CD4-positive, alpha-beta memory T cell (primary cell): ENCODE results near the gene GP1BA. TPM values are rescaled to one million over a fixed set of nuclear protein-coding genes. Genes with fewer than 3 reads are reported as not detected.

Experiments
- CTCF ChIA-PET: fragments of 350-600 bp; sonication (Branson Sonifier 250); formaldehyde crosslinking; loops from one replicate; lab custom pipeline; 2021; ENCODE audit warnings: inconsistent platforms; ENCODE audit not compliant: partially characterized antibody; lab: Charles Lee
- POLR2A ChIA-PET: fragments of 350-600 bp; sonication (Branson Sonifier 250); formaldehyde crosslinking; loops from one replicate; lab custom pipeline; 2021; ENCODE audit not compliant: partially characterized antibody; lab: Charles Lee
- DNase-seq, 5 donors: peaks; one replicate each; pipeline versions ENCODE4 v3.0.0 to v3.0.0-alpha.2; 2020 to 2022; ENCODE audit warnings: mixed read lengths in 1 of 5
- H3K27ac ChIP-seq: one replicate; pipeline ENCODE4 v1.7.0; 2013; ENCODE audit warnings: low read depth, low read length
- H3K27me3 ChIP-seq: 2 replicates; pipeline ENCODE4 v1.7.0; 2013; ENCODE audit warnings: mild to moderate bottlenecking, low read length, moderate library complexity; ENCODE audit not compliant: insufficient read depth
- H3K36me3 ChIP-seq: 2 replicates; pipeline ENCODE4 v1.7.0; 2013; ENCODE audit warnings: mild to moderate bottlenecking, low read length, moderate library complexity; ENCODE audit not compliant: insufficient read depth
- H3K4me1 ChIP-seq: 2 replicates; pipeline ENCODE4 v1.7.0; 2013; ENCODE audit warnings: mild to moderate bottlenecking, low read length, moderate library complexity; ENCODE audit not compliant: insufficient read depth
- H3K4me3 ChIP-seq, 2 donors: one replicate each; pipeline ENCODE4 v1.7.0; 2013; ENCODE audit warnings: low read length in 2 of 2, mild to moderate bottlenecking in 1 of 2
- H3K9me3 ChIP-seq, 2 donors: one replicate each; pipeline ENCODE4 v1.7.0; 2013; ENCODE audit warnings: low read length in 2 of 2, control low read depth in 1 of 2; ENCODE audit not compliant: control insufficient read depth in 1 of 2
- H3K27ac Mint-ChIP-seq, 7 donors: one replicate each; pipeline ENCODE4 v1.8.0; 2020 to 2021; ENCODE audit warnings: mixed read lengths in 7 of 7, mild to moderate bottlenecking in 6 of 7, inconsistent platforms in 3 of 7, moderate library complexity in 3 of 7
- H3K27me3 Mint-ChIP-seq, 2 donors: one replicate each; pipeline ENCODE4 v1.8.0; 2020 to 2021; ENCODE audit warnings: mixed read lengths in 2 of 2
- H3K36me3 Mint-ChIP-seq, 2 donors: one replicate each; pipeline ENCODE4 v1.8.0; 2020 to 2021; ENCODE audit warnings: mixed read lengths in 2 of 2, inconsistent platforms in 1 of 2, mild to moderate bottlenecking in 1 of 2
- H3K4me1 Mint-ChIP-seq, 4 donors: one replicate each; pipeline ENCODE4 v1.8.0; 2020 to 2021; ENCODE audit warnings: mixed read lengths in 4 of 4, mild to moderate bottlenecking in 1 of 4
- H3K4me3 Mint-ChIP-seq, 8 donors: one replicate each; pipeline ENCODE4 v1.8.0; 2020 to 2021; ENCODE audit warnings: mixed read lengths in 8 of 8, mild to moderate bottlenecking in 7 of 8, moderate library complexity in 6 of 8, inconsistent platforms in 3 of 8
- H3K9me3 Mint-ChIP-seq, 8 donors: one replicate each; pipeline ENCODE4 v1.8.0; 2020 to 2021; ENCODE audit warnings: mixed read lengths in 8 of 8, mild to moderate bottlenecking in 5 of 8, inconsistent platforms in 3 of 8, moderate library complexity in 1 of 8
- intact Hi-C: fragments of 100-400 bp; cut with micrococcal nuclease; formaldehyde crosslinking; loops from one replicate; pipeline ENCODE4 v1.15.1; 2023
- polyA plus RNA-seq, 2 donors: library from polyadenylated mRNA; unstranded; fragments of 300-500 nt; fragmentation: Illumina TruSeq; gene quantifications; one replicate each; pipeline ENCODE4 v1.2.3, GENCODE V29; 2021
- total RNA-seq, 2 experiments: library from RNA; stranded (reverse); gene quantifications; one replicate each; pipeline ENCODE4 v1.2.3, GENCODE V29; 2021

GP1BA gene
- total and polyA plus RNA-seq, 4 experiments from 2014 or later: not detected

DNA sequence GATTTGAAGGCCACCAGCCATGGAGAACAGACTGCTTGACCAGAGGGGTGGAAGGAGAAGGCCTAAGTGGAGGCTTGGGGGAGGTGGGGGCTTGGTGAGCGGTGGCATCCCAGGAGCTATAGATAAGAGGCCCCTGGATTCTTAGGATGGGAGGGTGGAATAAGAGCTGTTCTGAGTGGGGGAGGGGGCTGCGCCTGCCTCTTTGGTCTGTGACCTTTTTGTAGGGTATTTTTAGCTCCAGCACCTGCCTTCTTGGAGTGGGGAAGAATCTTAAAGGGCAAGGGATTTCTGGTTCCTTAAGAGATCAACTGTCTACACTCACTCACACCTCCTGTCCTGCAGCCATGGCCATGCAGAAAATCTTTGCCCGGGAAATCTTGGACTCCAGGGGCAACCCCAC is 19.4 kb downstream of the GP1BA start:
- intact Hi-C loops: no loop called here
- DNase-seq: no peak
- Mint-ChIP-seq H3K36me3 (peaks cover 9 to 16% of the 10 kb centered on the region in 2 donors), H3K9me3 (peaks cover 0 to 2% (median 0%) of the 10 kb centered on the region in 8 donors), H3K4me1 (peaks cover 6 to 45% (median 20%) of the 10 kb centered on the region in 4 donors), H3K27ac (peak overlapping the region in 4 of 7 donors; percentile 37 to 92 (median 56)), H3K4me3 (peak overlapping the region in 7 of 8 donors; percentile 3 to 84 (median 20)), H3K27me3 (no peaks in the 10 kb centered on the region)
- Histone ChIP-seq H3K4me1 (peaks cover 17% of the 10 kb centered on the region), H3K36me3 (peaks cover 10% of the 10 kb centered on the region), H3K4me3 (no peak overlapping the region), H3K9me3 (no peaks in the 10 kb centered on the region), H3K27ac (no peak overlapping the region), H3K27me3 (no peaks in the 10 kb centered on the region)
- ChIA-PET CTCF (interaction anchor here (0.6 to 3.1 kb wide), 6 partner anchors 11 to 84 kb away, joined by 3 to 11 read pairs (median 6); partner anchors contain the start of genes RNF167 and SPAG7), POLR2A (interaction anchor here (8.0 to 25.3 kb wide), 2 partner anchors 12 to 17 kb away, joined by 215 to 973 read pairs; partner anchors contain the start of genes RNF167, SLC25A11 and SPAG7)

- DNase-seq: no peak
- peak overlapping the region in 2 of 7 donors; percentile 29 to 61 for H3K27ac Mint-ChIP-seq
- CTCF ChIA-PET: interaction anchor here (0.6 to 5.1 kb wide), 2 partner anchors 44 to 52 kb away, joined by 3 to 33 read pairs; no protein-coding TSS in a partner anchor
- Histone ChIP-seq H3K27me3 (no peaks in the 10 kb centered on the region), H3K36me3 (no peaks in the 10 kb centered on the region), H3K4me3 (no peak overlapping the region), H3K9me3 (no peaks in the 10 kb centered on the region), H3K27ac (no peak overlapping the region), H3K4me1 (peaks cover 13% of the 10 kb centered on the region)
- POLR2A ChIA-PET: interaction anchor here (0.8 to 25.3 kb wide), 5 partner anchors 9 to 44 kb away, joined by 3 to 973 read pairs (median 7); partner anchors contain the start of genes CAMTA2, RNF167, SLC25A11 and SPAG7
- no peaks in the 10 kb centered on the region for H3K27me3 Mint-ChIP-seq
- peaks cover 0 to 2% (median 0%) of the 10 kb centered on the region in 8 donors for H3K9me3 Mint-ChIP-seq
- H3K4me1 Mint-ChIP-seq: peaks cover 6 to 36% (median 20%) of the 10 kb centered on the region in 4 donors
- no peak overlapping the region for H3K4me3 Mint-ChIP-seq
- intact Hi-C loops: no loop called here
- peaks cover 0 to 8% of the 10 kb centered on the region in 2 donors for H3K36me3 Mint-ChIP-seq
Observed at GRCh38 chr17:4953451-4953961, 21.4 kb downstream of the GP1BA start.

- DNase-seq: no peak
- Histone ChIP-seq H3K36me3 (peaks cover 10% of the 10 kb centered on the region), H3K27me3 (no peaks in the 10 kb centered on the region), H3K4me3 (no peak overlapping the region), H3K9me3 (no peaks in the 10 kb centered on the region), H3K4me1 (peaks cover 13% of the 10 kb centered on the region), H3K27ac (no peak overlapping the region)
- Mint-ChIP-seq H3K27ac (no peak overlapping the region), H3K36me3 (peaks cover 2 to 8% of the 10 kb centered on the region in 2 donors), H3K9me3 (no peaks in the 10 kb centered on the region), H3K27me3 (no peaks in the 10 kb centered on the region), H3K4me3 (no peak overlapping the region), H3K4me1 (peaks cover 6 to 32% (median 17%) of the 10 kb centered on the region in 4 donors)
- ChIA-PET POLR2A (interaction anchor here (1.2 to 27.9 kb wide), 3 partner anchors 9 to 46 kb away, joined by 3 to 973 read pairs (median 973); partner anchors contain the start of genes ENO3, PFN1, RNF167 and SLC25A11), CTCF (interaction anchor here (0.6 to 5.1 kb wide), 5 partner anchors 12 to 697 kb away, joined by 3 to 33 read pairs (median 5); partner anchors contain the start of genes RNF167, SLC25A11 and SPAG7)
- intact Hi-C loops: no loop called here
Observed at GRCh38 chr17:4955091-4955490, 23.0 kb downstream of the GP1BA start.

DNA sequence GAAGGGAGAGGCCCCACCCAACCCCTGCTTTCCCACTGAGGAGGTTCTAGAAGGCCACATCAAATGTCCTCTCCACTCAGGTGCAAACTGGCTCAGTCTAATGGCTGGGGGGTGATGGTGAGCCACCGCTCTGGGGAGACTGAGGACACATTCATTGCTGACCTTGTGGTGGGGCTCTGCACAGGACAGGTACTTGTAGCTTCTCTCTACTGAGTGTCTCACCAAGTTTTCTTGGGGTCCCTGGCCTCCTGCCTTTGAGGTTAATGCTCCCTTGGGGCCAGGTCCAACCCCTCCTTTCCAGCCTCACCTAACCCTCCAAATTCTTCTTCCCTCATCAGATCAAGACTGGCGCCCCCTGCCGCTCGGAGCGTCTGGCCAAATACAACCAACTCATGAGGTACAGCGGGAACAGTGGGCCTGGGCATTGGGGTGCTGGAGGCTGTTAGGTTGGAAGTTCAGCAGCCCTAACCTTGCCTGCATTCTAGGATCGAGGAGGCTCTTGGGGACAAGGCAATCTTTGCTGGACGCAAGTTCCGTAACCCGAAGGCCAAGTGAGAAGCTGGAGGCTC is 24.5 kb downstream of the GP1BA start:
- H3K27me3 ChIP-seq: no peaks in the 10 kb centered on the region
- no peak overlapping the region for H3K27ac ChIP-seq
- ChIA-PET CTCF (interaction anchor here (0.8 to 5.1 kb wide), 5 partner anchors 11 to 53 kb away, joined by 3 to 33 read pairs (median 4); partner anchors contain the start of gene SPAG7), POLR2A (interaction anchor here (0.9 to 27.9 kb wide), 3 partner anchors 11 to 50 kb away, joined by 3 to 973 read pairs (median 973); partner anchors contain the start of genes ENO3, PFN1, RNF167 and SLC25A11)
- Mint-ChIP-seq H3K4me1 (peaks cover 4 to 17% (median 10%) of the 10 kb centered on the region in 4 donors), H3K9me3 (no peaks in the 10 kb centered on the region), H3K27me3 (no peaks in the 10 kb centered on the region), H3K27ac (peak overlapping the region in 1 of 7 donors; percentile 50), H3K36me3 (peaks cover 10 to 16% of the 10 kb centered on the region in 2 donors), H3K4me3 (no peak overlapping the region)
- no peak overlapping the region for H3K4me3 ChIP-seq
- peaks cover 16% of the 10 kb centered on the region for H3K36me3 ChIP-seq
- DNase-seq: peak in 2 of 5 donors; percentile 29 to 35
- H3K4me1 ChIP-seq: no peaks in the 10 kb centered on the region
- no peaks in the 10 kb centered on the region for H3K9me3 ChIP-seq
- intact Hi-C loops: loop anchor here (1.0 kb wide), 1 partner anchor 47 kb away; no protein-coding TSS in a partner anchor

- H3K36me3 Mint-ChIP-seq: peaks cover 10 to 17% of the 10 kb centered on the region in 2 donors
- intact Hi-C loops: no loop called here
- H3K4me1 ChIP-seq: no peaks in the 10 kb centered on the region
- H3K4me3 Mint-ChIP-seq: no peak overlapping the region
- no peak overlapping the region for H3K27ac ChIP-seq
- no peaks in the 10 kb centered on the region for H3K27me3 ChIP-seq
- CTCF ChIA-PET: interaction anchor here (1.2 to 5.1 kb wide), 5 partner anchors 9 to 55 kb away, joined by 3 to 33 read pairs (median 5); partner anchors contain the start of genes RNF167, SLC25A11 and SPAG7
- H3K27ac Mint-ChIP-seq: no peak overlapping the region
- H3K27me3 Mint-ChIP-seq: no peaks in the 10 kb centered on the region
- H3K4me1 Mint-ChIP-seq: peaks cover 4 to 14% (median 10%) of the 10 kb centered on the region in 4 donors
- no peaks in the 10 kb centered on the region for H3K9me3 ChIP-seq
- POLR2A ChIA-PET: interaction anchor here (25.3 to 27.9 kb wide), 2 partner anchors 10 to 12 kb away, joined by 973 read pairs; partner anchors contain the start of genes ENO3, PFN1, RNF167 and SLC25A11
- peaks cover 16% of the 10 kb centered on the region for H3K36me3 ChIP-seq
- no peaks in the 10 kb centered on the region for H3K9me3 Mint-ChIP-seq
- DNase-seq: no peak
- H3K4me3 ChIP-seq: no peak overlapping the region
Observed at GRCh38 chr17:4958102-4958501, 26.0 kb downstream of the GP1BA start.

DNA sequence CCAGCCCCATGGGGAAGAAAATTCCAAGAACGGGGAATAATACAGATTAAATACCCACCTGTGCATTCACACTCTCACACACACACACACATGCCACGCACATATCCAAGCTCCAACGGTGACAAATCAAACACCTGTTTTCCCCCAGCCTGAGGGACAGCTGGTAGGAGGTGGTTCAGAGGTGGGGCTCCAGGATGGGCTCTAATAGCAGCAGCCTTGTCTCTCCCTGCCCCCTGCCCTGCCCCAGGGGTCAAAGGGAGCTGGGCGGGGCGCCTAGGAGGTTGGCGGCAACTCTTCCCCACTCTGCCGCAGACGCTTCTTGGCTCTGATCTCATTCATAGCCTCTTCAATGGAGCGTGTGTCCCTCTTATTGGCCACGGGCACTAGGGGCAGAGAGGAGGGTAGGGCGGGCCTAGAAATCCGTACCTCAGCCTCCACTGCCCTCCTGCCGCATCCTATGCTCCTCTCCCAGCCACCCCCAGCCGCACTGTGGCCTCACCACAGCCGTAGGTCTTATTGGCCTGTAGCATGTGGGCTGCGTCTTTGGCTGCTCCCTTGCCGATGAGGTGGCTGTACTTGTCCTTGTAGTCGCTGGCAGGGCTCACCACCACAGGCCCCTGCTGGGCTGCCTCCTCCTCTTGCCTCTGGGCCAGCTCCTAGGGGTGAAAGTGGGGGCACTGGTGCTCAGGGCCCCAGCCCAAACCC is 27.3 kb downstream of the GP1BA start:
- Mint-ChIP-seq H3K27ac (no peak overlapping the region), H3K27me3 (no peaks in the 10 kb centered on the region), H3K36me3 (peaks cover 10 to 17% of the 10 kb centered on the region in 2 donors), H3K9me3 (no peaks in the 10 kb centered on the region), H3K4me1 (peaks cover 6 to 14% (median 7%) of the 10 kb centered on the region in 4 donors), H3K4me3 (no peak overlapping the region)
- POLR2A ChIA-PET: interaction anchor here (27.9 kb wide), 1 partner anchor 13 kb away, joined by 973 read pairs; the partner anchor contains the start of genes ENO3, PFN1, RNF167 and SLC25A11
- Histone ChIP-seq H3K36me3 (peaks cover 16% of the 10 kb centered on the region), H3K27ac (no peak overlapping the region), H3K4me3 (no peak overlapping the region), H3K9me3 (no peaks in the 10 kb centered on the region), H3K4me1 (no peaks in the 10 kb centered on the region), H3K27me3 (no peaks in the 10 kb centered on the region)
- no peak for DNase-seq
- intact Hi-C loops: no loop called here
- CTCF ChIA-PET: interaction anchor here (5.0 kb wide), 1 partner anchor 8 kb away, joined by 22 read pairs; the partner anchor contains the start of gene SPAG7
